PFSK-1 (cell line): ENCODE results near the gene TRIM44.

Source experiments
- FOXP2 ChIP-seq: optimal IDR thresholded peaks from 2 replicates; pipeline ENCODE3; 2011; ENCODE audit warnings: borderline replicate concordance, control low read depth, inconsistent platforms; ENCODE audit not compliant: insufficient read depth; ENCODE audit errors: extremely low read length, extremely low read depth
- POLR2AphosphoS5 ChIP-seq: IDR thresholded peaks from 2 replicates; pipeline ENCODE4 v1.6.1; 2012; ENCODE audit warnings: low read depth, mild to moderate bottlenecking, control low read depth, low read length, moderate library complexity
- SIN3A ChIP-seq: IDR thresholded peaks from 2 replicates; pipeline ENCODE4 v1.6.1; 2012; ENCODE audit warnings: mild to moderate bottlenecking, low read length, moderate library complexity, borderline replicate concordance; ENCODE audit not compliant: insufficient read depth
- TAF1 ChIP-seq: IDR thresholded peaks from 2 replicates; pipeline ENCODE4 v1.6.1; 2012; ENCODE audit warnings: low read length, control low read depth, borderline replicate concordance; ENCODE audit not compliant: insufficient read depth
- TF ChIP-seq, protein P1 (sequence below), 2 experiments: IDR thresholded peaks; 2 replicates each; pipeline versions ENCODE4 v1.6.1 to v1.8.0; 2011 to 2012; ENCODE audit warnings: low read depth in 2 of 2, low read length in 2 of 2, control low read depth in 1 of 2, inconsistent platforms in 1 of 2, mild to moderate bottlenecking in 1 of 2, moderate library complexity in 1 of 2; ENCODE audit not compliant: insufficient read depth in 1 of 2

DNA sequence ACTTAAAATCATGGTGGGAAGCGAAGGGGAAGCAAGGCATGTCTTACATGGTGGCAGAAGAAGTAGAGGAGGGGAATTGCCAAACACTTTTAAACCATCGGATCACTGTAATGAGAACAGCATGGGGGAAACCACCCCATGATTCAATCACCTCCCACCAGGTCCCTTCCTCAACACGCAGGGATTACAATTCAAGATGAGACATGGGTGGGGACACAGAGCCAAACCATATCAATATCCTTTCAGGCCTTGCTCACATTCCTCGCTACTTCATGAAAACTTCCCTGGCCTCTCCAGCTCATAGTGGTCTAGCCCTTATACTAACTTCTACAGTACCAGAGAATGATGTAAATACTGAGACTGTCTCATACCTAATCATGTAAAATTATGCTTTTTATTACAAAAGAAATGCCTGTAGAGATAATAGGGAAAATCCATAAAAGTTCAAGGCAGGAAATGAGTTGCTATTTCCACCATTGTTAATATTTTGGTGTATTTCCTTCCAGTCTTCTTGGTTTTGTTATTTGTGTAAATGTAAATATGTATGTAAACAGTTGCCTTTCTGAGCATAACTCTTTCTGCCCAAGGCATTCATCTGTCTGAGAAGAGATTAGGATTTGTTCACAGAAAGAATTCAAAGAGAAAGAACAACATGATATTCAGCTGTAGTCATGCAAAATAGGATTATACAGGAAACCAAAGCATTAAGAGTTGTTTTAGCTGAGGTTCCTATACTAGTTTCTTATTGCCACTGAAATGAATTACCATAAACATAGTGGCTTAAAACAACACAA lies 177.0 kb downstream of the TRIM44 start:
- TF ChIP-seq SIN3A = no peak
- no peak for TF ChIP-seq POLR2AphosphoS5
- TF ChIP-seq, protein P1, sequence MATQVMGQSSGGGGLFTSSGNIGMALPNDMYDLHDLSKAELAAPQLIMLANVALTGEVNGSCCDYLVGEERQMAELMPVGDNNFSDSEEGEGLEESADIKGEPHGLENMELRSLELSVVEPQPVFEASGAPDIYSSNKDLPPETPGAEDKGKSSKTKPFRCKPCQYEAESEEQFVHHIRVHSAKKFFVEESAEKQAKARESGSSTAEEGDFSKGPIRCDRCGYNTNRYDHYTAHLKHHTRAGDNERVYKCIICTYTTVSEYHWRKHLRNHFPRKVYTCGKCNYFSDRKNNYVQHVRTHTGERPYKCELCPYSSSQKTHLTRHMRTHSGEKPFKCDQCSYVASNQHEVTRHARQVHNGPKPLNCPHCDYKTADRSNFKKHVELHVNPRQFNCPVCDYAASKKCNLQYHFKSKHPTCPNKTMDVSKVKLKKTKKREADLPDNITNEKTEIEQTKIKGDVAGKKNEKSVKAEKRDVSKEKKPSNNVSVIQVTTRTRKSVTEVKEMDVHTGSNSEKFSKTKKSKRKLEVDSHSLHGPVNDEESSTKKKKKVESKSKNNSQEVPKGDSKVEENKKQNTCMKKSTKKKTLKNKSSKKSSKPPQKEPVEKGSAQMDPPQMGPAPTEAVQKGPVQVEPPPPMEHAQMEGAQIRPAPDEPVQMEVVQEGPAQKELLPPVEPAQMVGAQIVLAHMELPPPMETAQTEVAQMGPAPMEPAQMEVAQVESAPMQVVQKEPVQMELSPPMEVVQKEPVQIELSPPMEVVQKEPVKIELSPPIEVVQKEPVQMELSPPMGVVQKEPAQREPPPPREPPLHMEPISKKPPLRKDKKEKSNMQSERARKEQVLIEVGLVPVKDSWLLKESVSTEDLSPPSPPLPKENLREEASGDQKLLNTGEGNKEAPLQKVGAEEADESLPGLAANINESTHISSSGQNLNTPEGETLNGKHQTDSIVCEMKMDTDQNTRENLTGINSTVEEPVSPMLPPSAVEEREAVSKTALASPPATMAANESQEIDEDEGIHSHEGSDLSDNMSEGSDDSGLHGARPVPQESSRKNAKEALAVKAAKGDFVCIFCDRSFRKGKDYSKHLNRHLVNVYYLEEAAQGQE (IDR thresholded peaks at IDR 0.05; ENCODE audit: insufficient read depth in 1 of 2, low read depth in 2 of 2, low read length in 2 of 2) = no peak
- TF ChIP-seq TAF1 = no peak
- TF ChIP-seq FOXP2 = no peak
